NB4 (cell line): ENCODE results near the gene DRAM1.
"Not testable (repeated sequence)": the region's sequence is repeated elsewhere in the genome, so short reads cannot be mapped to it uniquely, and the experiment has no call there.

ENCODE experiments used
- DNase-seq: peaks from one replicate; pipeline ENCODE4 v3.0.0; 2010; ENCODE audit warnings: low read depth
- H3K4me3 ChIP-seq: one replicate; pipeline ENCODE4 v1.5.1; 2011; ENCODE audit warnings: mild to moderate bottlenecking, low read depth, low read length, moderate library complexity
- CTCF ChIP-seq: IDR thresholded peaks from one replicate; pipeline ENCODE4 v1.5.1; 2012; ENCODE audit warnings: low read depth, low read length
- MYC ChIP-seq: IDR thresholded peaks from 2 replicates; pipeline ENCODE4 v1.6.1; 2011; ENCODE audit warnings: low read depth, low read length
- POLR2A ChIP-seq: IDR thresholded peaks from 2 replicates; pipeline ENCODE4 v1.6.1; 2011; ENCODE audit warnings: mild to moderate bottlenecking; ENCODE audit not compliant: insufficient read length; ENCODE audit errors: extremely low read depth
- TF ChIP-seq, protein P1 (sequence below): IDR thresholded peaks from 2 replicates; pipeline ENCODE4 v1.6.1; 2011; ENCODE audit warnings: low read depth, low read length

The DRAM1 gene

DNA sequence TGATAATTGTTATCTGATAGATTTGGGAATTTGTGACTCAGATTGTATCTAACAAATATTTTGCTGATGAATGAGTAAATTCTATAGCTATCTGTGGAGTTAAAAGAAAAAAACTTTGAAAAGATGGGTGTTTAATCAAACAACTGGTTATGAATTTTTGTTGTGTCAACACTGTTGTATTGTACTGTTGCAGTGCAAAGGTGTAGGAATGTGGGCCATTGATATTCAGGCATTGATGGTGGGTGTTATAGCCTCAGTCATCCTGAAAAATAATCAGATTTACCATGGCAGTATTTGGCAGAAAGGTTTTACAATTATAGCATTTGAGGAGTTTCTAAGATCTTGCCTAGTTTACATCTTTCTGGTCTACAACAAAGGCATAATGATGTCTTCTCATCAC, 15.4 kb downstream of the DRAM1 start:
- DNase-seq, result no peak
- H3K4me3 ChIP-seq, result no peak overlapping the region
- TF ChIP-seq, protein P1, sequence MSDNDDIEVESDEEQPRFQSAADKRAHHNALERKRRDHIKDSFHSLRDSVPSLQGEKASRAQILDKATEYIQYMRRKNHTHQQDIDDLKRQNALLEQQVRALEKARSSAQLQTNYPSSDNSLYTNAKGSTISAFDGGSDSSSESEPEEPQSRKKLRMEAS, result no peak
- TF ChIP-seq MYC (no peak), CTCF (no peak), POLR2A (no peak)

- TF ChIP-seq, protein P1, result no peak
- no peak for TF ChIP-seq MYC
- no peak overlapping the region for H3K4me3 ChIP-seq
- no peak for DNase-seq
Measured at GRCh38 chr12:101901777-101902176, 24.4 kb downstream of the DRAM1 start.

DNA sequence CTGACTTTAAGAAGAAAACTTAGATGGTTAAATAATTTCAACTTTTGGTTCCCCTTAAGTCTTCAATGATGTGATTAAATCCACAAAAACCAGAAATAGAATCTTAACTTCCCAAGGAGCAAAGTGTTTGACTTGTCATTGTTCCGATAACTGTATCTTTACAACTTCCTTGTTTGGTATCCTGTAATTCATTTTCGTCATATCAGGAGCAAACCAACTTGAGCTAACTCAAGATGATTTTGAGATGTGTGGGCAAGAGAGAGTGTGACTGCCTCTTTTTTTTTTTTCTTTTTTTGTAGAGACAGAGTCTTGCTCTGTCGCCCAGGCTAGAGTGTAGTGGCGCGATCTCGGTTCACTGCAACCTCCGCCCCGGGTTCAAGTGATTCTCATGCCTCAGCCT, 25.3 kb downstream of the DRAM1 start:
- no peak for DNase-seq
- TF ChIP-seq MYC, result no peak
- no peak for TF ChIP-seq POLR2A
- TF ChIP-seq, protein P1, result no peak
- no peak for TF ChIP-seq CTCF

DNA sequence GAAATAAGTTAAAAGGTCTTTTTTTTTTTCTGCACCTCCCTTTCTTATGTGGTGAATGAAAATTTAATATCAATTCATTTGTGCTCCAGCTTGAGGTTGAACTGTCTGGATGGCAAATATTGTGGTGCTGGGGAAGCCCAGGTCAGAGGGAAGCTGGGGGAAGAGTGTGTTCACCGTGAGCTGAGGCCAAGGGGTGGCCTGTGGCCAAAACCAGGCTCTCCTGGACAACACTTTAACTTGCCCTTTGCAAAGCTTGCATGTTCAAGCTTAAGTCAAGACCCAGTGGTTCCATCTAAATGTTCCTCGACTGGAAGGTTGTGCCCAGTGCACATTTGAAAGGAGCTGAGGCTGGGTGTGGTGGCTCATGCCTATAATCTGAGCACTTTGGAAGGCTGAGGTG, 28.8 kb downstream of the DRAM1 start:
- no peak for DNase-seq
- H3K4me3 ChIP-seq, result no peak overlapping the region
- TF ChIP-seq MYC (no peak), CTCF (no peak), POLR2A (no peak)
- TF ChIP-seq, protein P1, result no peak

More for the DNA sequence above, 25.3 kb downstream of the DRAM1 start:
- H3K4me3 ChIP-seq, result no peak overlapping the region

- DNase-seq, result no peak
- H3K4me3 ChIP-seq, result no peak overlapping the region
- no peak for TF ChIP-seq MYC
Measured at GRCh38 chr12:101908395-101908794, 31.0 kb downstream of the DRAM1 start.

DNA sequence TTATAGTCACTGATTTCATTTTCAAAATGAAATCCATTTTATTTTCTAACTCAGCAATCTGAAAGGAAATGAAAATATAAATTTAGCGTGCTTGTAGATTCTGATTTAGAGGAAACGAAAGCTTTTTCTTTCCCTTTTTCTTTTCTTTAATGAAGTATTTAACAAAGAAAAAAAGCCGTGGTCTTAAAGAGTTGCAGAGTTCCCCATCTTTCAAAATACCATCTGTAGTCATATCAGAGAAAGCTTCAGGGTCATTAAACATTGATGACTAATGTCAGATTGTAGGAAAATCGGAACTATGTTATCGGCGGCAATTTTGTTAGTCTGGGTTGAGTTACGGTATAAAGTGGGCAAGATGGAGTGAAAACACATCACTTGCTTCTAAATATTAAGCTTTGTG, 32.3 kb downstream of the DRAM1 start:
- no peak overlapping the region for H3K4me3 ChIP-seq
- TF ChIP-seq, protein P1, result no peak
- no peak for TF ChIP-seq MYC
- TF ChIP-seq POLR2A, result no peak
- no peak for TF ChIP-seq CTCF
- DNase-seq, result no peak

- DNase-seq, result no peak
- no peak for TF ChIP-seq POLR2A
- TF ChIP-seq MYC, result no peak
- TF ChIP-seq, protein P1, result no peak
- no peak for TF ChIP-seq CTCF
- H3K4me3 ChIP-seq, result no peak overlapping the region
Measured at GRCh38 chr12:101915841-101916240, 38.5 kb downstream of the DRAM1 start.

DNA sequence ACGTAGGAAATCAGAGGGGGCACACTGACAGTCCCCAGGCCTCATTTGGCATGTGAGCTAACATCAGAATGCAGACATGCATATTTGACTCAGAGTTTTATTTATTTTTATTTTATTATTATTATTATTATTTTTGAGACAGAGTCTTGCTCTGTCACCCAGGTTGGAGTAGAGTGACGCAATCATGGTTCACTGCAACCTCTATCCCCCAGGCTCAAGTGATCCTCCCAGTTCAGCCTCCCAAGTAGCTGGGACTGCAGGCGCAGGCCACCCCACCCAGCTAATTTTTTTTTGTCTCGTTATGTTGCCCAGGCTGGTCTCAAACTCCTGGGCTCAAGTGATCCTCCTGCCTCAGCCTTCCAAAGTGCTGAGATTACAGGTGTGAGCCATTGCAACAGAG, 41.4 kb downstream of the DRAM1 start:
- not testable (repeated sequence) for H3K4me3 ChIP-seq, DNase-seq
